Thoracic aorta (tissue), 2 donors: Measurements from ENCODE around the gene PCDHA1. TPM values are rescaled to one million over a fixed set of nuclear protein-coding genes. Genes with fewer than 3 reads are reported as not detected.

Source experiments
- ATAC-seq: fragments of 150-250 bp; one replicate; pipeline ENCODE4 v1.8.0; 2017; ENCODE audit warnings: low read depth; ENCODE audit not compliant: insufficient number of reproducible peaks, low FRiP score
- DNase-seq: peaks from one replicate; pipeline ENCODE4 v3.0.0-alpha.2; 2020; ENCODE audit warnings: low spot score
- H3K27ac ChIP-seq, 2 donors: fragments of 200-600 bp; sonication (generic); 1 replicate in 1 of 2; 2 replicates in 1 of 2; pipeline ENCODE4 v1.5.1; 2016; ENCODE audit warnings: mild to moderate bottlenecking in 2 of 2, moderate library complexity in 2 of 2
- H3K27me3 ChIP-seq: fragments of 200-600 bp; sonication (generic); replicated peaks from 2 replicates; pipeline ENCODE4 v1.6.0; 2016; ENCODE audit warnings: mild to moderate bottlenecking; ENCODE audit not compliant: insufficient read depth
- H3K36me3 ChIP-seq: fragments of 200-600 bp; sonication (generic); one replicate; pipeline ENCODE4 v1.5.1; 2016
- H3K4me1 ChIP-seq, 2 donors: fragments of 200-600 bp; sonication (generic); 1 replicate in 1 of 2; 2 replicates in 1 of 2; pipeline versions ENCODE4 v1.5.1 to v1.6.0; 2016; ENCODE audit warnings: low read depth in 2 of 2, mild to moderate bottlenecking in 1 of 2; ENCODE audit not compliant: control insufficient read depth in 1 of 2
- H3K4me3 ChIP-seq: fragments of 200-600 bp; sonication (generic); 2 replicates; pipeline ENCODE4 v1.5.1; 2016; ENCODE audit warnings: mild to moderate bottlenecking
- H3K9me3 ChIP-seq: fragments of 200-600 bp; sonication (generic); 2 replicates; pipeline ENCODE4 v1.5.1; 2016
- total RNA-seq, 2 donors: library from RNA; depleted of rRNA; stranded (reverse); fragments of >200 nt; gene quantifications; one replicate each; pipeline versions ENCODE4 v1.1.0 to v1.2.3, GENCODE V29; 2016
- TF ChIP-seq, protein P1 (sequence below): fragments of 200-600 bp; sonication (generic); IDR thresholded peaks from one replicate; pipeline ENCODE4 v1.5.1; 2019; ENCODE audit warnings: antibody characterized with exemption

Gene PCDHA1
- total RNA-seq, 2 donors from 2014 or later = not detected

DNA sequence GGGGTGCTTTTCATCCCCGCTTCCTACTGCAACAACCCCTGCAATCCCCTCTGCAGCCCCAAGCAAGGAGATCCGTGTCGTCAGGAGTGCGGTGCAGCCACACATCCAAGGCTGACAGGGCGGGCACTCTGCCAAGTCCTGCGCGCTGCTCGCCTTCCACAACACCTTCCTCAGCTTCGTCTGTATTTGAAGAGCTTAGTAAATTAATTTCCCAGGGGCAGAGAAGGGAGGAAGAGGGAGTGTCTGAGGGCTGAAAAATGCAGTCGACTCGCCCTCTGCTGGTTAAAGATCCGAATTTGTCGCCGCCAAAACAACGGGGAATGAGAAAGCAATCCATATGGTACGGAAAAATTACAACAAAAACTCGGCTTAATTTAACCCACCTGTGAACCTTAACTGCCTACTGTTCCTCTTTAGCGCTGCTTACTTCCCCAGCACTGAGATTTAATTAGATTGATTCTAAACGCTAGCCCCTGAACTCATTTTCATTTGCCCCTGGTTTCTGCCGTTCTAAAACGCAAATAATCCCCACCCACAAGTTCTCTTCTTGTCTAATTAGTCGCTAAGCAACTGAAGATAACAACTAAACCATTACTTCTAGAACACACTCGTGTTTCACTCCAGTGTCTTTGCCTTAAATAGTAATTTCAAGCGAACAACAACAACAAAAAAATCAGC is 254.3 kb downstream of the PCDHA1 start:
- TF ChIP-seq, protein P1, sequence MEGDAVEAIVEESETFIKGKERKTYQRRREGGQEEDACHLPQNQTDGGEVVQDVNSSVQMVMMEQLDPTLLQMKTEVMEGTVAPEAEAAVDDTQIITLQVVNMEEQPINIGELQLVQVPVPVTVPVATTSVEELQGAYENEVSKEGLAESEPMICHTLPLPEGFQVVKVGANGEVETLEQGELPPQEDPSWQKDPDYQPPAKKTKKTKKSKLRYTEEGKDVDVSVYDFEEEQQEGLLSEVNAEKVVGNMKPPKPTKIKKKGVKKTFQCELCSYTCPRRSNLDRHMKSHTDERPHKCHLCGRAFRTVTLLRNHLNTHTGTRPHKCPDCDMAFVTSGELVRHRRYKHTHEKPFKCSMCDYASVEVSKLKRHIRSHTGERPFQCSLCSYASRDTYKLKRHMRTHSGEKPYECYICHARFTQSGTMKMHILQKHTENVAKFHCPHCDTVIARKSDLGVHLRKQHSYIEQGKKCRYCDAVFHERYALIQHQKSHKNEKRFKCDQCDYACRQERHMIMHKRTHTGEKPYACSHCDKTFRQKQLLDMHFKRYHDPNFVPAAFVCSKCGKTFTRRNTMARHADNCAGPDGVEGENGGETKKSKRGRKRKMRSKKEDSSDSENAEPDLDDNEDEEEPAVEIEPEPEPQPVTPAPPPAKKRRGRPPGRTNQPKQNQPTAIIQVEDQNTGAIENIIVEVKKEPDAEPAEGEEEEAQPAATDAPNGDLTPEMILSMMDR = no peak
- Histone ChIP-seq H3K36me3 (no peaks in the 10 kb centered on the region), H3K27me3 (no peaks in the 10 kb centered on the region), H3K4me3 (peak overlapping the region; percentile 51), H3K27ac (no peak overlapping the region), H3K9me3 (no peaks in the 10 kb centered on the region), H3K4me1 (peaks cover 0 to 10% of the 10 kb centered on the region in 2 donors)
- DNase-seq (no peak), ATAC-seq (no peak)

DNA sequence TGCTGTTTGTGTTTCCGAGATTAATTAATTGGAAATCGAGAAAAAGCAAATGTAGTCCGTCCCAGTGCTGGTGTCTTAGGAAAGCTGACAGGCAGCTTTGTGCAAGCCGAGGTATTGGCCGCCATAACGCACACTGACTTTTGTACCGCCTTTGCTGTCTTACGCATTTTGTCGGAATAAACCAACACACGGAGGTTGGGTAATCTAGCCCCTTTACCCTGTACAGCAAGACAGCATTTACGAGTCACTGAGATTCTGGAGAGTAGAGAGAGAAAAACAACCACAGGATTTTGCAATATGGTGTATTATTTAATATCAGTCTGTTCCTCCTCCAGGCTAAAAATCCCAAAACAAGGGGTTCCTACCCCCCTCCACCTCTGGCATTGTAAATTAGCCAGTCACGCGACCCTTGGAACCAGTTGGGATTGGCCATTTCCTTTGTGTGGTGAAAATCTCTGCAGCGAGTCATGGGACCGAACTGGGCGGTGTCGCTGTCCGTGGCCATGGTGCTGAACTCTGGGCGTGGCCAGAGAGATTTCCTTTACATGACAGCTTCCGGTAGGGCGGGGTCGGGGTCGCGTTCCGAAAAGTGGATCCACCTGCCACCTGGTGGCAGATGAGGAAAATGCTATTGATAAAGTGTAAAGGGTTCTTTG is 255.0 kb downstream of the PCDHA1 start:
- no peaks in the 10 kb centered on the region for H3K9me3 ChIP-seq
- peak overlapping the region; percentile 51 for H3K4me3 ChIP-seq
- peak; percentile 45 for DNase-seq
- H3K36me3 ChIP-seq = no peaks in the 10 kb centered on the region
- TF ChIP-seq, protein P1 = peak; percentile 71
- peaks cover 0 to 10% of the 10 kb centered on the region in 2 donors for H3K4me1 ChIP-seq
- no peaks in the 10 kb centered on the region for H3K27me3 ChIP-seq
- ATAC-seq = peak; percentile 51
- H3K27ac ChIP-seq = no peak overlapping the region

DNA sequence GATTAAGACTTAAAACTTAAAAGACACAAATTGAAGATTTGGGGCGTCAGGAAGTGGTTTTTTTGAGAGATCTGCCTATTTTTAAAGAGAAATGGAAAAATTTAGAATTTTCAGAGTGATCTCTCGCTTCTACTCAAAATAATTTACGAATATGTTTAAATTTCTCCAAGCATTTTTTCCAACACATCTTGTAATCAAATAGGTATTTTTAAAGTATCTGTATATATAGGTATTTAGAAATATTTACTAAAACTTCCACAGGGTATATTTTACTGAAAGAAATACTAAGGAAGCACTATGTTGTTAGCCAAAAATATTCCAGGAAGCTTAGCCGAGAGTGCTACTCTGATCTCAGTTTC is 255.5 kb downstream of the PCDHA1 start:
- H3K4me1 ChIP-seq = peaks cover 0 to 10% of the 10 kb centered on the region in 2 donors
- H3K4me3 ChIP-seq = no peak overlapping the region
- H3K27me3 ChIP-seq = no peaks in the 10 kb centered on the region
- H3K27ac ChIP-seq = no peak overlapping the region
- ATAC-seq (no peak), DNase-seq (no peak)
- TF ChIP-seq, protein P1 = no peak
- no peaks in the 10 kb centered on the region for H3K9me3 ChIP-seq
- no peaks in the 10 kb centered on the region for H3K36me3 ChIP-seq

DNA sequence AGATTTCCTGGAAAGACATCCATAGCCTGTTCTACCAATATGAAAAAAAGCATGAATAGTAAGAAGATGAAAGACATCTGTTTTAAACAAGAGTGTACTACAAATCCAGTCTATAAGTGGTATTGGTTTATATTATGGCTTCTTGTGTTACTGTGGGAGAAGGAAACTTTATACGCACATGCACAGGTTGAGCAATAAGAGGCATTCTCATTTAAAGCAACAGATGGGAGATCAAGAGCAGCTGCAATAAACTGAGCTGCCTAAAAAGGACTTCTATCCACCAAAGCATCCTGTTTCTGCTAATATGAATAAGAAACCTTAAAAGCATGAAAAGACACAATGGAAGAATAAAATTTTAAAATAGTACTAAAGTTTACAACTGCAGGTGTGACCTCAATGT is 256.6 kb downstream of the PCDHA1 start:
- H3K27me3 ChIP-seq = no peaks in the 10 kb centered on the region
- no peak for DNase-seq

More for the DNA sequence above, 256.6 kb downstream of the PCDHA1 start:
- TF ChIP-seq, protein P1 = no peak
- Histone ChIP-seq H3K9me3 (no peaks in the 10 kb centered on the region), H3K27ac (no peak overlapping the region), H3K4me1 (peaks cover 0 to 10% of the 10 kb centered on the region in 2 donors), H3K36me3 (no peaks in the 10 kb centered on the region), H3K4me3 (no peak overlapping the region)
- no peak for ATAC-seq
